Central memory CD4-positive, alpha-beta T cell (primary cell): ENCODE data around the gene SLC16A9.
"Not testable (repeated sequence)": the region's sequence is repeated elsewhere in the genome, so short reads cannot be mapped to it uniquely, and the experiment has no call there.

Experiments used
- DNase-seq: peaks from one replicate; pipeline ENCODE4 v3.0.0; 2022
- total RNA-seq, 3 experiments: gene quantifications; one replicate each; lab custom pipeline; 2026; lab: John Stamatoyannopoulos, UW

The SLC16A9 gene
- total RNA-seq = 0 to 1.4 (median 0) reads per million in 3 experiments

DNA sequence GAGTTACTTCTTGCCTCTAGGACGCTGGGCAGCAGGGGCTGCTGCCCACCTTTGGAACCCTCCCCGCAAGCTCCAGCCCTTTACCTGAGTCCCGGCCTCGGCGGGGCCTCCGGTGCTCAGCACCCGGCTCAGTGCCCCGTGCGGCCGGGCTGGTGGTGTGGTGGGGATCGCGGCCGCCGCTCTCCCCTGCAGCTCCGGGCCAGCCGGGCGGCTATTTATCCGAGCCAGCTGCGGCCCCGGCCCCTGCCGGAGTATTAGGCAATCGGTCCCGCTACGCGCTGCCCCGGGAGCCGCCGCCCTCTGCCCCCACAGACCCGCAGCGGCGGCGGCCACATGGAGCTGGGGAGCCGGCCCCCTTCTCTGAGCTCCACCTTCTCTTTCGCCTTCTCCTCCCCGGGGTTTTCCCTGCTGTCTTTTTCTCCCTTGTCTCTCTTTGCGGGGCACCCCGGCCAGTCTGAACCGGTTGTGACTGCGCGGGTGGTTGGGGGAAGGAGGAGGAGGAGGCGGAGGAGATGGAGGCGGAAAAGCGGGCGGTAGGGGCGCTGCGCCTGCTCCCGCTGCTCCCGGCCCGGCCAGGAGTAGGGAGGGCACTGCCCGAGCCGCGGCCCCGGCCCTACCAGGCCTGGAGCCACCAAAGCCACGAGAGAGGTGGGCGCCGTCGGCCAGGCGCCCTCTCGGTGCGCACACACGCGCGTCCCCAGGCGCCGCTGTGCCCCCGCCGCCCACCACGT lies at the start of gene SLC16A9:
Gene SLC16A9, minus strand, starts transcription at position 456 of the 731 bp plus-strand sequence. CDS start 25,559 bp downstream, outside the sequence.
- no peak for DNase-seq

GRCh38 chr10:59757966-59758365 lies 48.3 kb upstream of the SLC16A9 start:
- DNase-seq = no peak

DNA sequence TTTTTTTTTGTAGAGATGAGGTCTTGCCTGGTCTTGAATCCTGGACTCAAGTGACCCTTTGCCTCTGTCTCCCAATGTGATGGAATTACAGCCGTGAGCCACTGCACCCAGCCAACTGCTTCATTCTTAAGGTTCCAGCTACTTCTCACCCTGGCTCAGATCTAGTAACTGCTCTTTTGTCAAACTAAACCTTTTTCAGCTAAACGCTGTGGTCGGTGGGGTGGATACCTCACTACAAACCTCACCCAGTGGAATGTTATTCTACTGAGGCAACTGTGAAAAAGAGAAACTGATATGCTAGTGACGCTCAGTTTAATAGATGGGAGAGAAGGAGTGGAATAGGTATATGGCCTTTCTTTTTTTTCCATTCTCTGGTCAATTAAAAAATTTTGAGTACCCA lies 45.3 kb upstream of the SLC16A9 start:
- no peak for DNase-seq

GRCh38 chr10:59753267-59753666 lies 43.6 kb upstream of the SLC16A9 start, which contains the start of gene MRLN:
MRLN (minus strand) TSS chr10:59753455.
- DNase-seq = no peak

DNA sequence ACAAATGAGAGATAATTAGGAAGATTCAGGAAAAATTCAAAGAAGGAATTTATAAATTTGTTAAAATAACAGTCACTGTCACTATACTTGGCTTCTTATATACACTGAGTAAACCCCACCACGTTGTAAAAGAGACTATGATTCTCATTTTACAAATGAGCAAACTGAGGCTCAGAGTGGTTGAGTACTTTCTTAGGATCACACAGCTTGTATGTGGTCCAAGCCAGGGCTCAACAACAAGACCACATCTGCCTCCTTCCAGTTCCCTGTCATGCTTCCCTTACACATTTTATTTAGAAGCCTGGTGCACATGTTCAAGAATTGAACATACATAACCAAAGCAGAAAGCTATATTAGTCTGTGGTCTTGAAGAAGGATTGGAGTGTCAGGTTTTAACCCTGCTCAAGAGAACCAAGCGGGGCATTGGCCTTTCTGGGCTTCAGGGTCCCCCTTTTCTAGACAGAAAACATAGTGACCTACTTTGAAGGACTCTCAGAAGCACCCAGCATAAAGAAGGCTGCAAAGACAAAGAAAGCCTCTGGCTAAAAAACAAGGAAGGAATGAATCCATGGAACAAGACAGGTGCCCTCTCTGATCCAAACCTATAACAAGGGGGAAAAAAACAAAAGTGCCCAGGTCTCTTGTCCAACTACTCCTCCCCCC lies 42.8 kb upstream of the SLC16A9 start:
- no peak for DNase-seq

GRCh38 chr10:59750155-59750945 lies 40.7 kb upstream of the SLC16A9 start:
- no peak for DNase-seq

DNA sequence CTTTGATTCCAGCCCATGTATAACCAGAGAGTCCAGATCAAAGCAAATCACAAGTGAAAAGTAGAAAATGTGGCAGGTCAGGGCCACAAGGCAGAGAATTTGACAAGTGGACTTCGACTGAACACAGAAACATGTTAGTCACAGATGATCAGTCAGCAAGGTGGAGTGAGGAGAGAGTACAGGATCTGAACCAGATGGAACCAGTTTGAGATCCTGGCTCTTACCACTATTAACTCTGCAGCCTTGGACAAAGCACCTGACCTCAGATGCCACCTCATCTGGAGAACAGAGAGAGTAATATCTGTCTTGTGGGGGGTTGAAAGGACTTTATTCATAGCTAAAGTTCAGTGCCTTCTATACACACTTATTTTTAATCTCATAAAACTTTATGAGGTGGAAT lies 39.2 kb upstream of the SLC16A9 start:
- DNase-seq = no peak

GRCh38 chr10:59745163-59745650 lies 35.6 kb upstream of the SLC16A9 start:
- DNase-seq = no peak

- not testable (repeated sequence) for DNase-seq
These were observed 35.1 kb upstream of the SLC16A9 start for GRCh38 chr10:59744762-59745161.

DNA sequence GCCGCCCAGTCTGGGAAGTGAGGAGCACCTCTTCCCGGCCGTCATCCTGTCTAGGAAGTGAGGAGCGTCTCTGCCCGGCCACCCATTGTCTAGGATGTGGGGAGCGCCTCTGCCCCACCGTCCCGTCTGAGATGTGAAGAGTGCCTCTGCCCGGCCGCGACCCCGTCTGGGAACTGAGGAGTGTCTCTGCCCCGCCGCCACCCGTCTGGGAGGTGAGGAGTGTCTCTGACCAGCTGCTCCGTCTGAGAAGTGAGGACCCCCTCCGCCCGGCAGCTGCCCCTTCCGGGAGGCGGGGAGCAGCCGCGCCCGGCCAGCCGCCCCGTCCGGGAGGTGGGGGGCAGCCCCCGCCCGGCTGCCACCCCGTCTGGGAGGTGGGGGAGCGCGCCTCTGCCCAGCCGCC lies 34.5 kb upstream of the SLC16A9 start:
- DNase-seq = not testable (repeated sequence)

DNA sequence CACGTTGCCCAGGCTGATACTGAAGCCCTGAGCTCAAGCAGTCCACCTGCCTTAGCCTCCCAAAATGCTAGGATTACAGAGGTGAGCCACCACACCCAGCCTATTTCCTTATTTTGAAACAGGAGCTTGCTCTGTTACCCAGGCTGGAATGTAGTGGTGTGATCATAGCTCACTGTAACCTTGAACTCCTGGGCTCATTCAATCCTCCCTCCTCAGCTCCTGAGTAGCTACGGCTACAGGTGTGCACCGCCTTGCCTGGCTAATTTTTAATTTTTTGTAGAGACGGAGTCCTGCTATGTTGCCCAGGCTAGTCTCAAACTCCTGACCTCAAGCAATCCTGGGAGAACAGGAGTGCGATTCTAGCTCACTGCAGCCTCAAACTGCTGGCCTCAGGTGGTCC lies 31.9 kb upstream of the SLC16A9 start:
- DNase-seq = no peak

DNA sequence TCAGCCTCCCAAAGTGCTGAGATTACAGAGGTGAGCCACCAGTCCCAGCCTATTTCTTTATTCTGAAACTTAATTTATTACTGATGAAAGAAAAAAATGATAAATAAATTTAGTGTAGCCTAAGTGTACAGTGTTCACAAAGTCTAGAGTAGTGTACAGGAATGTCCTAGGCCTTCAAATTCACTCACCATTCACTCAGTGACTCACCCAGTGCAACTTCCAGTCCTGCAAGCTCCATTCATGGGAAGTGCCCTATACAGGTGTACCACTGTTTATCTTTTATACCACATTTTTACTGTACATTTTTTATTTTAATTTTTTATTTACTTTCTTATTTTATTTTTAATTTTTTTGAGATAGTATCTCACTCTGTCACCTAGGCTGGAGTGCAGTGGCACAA lies 31.4 kb upstream of the SLC16A9 start:
- no peak for DNase-seq

GRCh38 chr10:59736749-59737148 lies 27.1 kb upstream of the SLC16A9 start:
- no peak for DNase-seq

DNA sequence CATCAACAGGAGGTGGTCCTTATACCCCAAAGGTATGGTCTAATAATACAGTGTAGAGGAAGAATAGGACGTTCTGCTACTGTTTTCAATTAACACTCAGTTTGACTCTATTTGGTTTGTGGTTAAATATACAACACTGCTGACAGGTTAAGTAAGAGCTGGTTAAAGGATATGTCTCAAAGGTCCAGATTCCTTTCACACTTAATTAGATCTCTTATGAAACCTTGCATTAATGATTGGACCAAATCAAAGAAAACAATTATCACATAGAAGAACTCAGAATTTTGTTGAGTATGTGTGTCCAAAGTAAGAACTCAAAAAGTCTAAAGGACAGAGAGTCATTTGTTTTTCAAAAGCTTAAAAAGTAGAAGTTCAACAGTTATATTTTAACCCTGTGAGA lies 25.6 kb upstream of the SLC16A9 start:
- DNase-seq = no peak

GRCh38 chr10:59734014-59734462 lies 24.4 kb upstream of the SLC16A9 start:
- no peak for DNase-seq

DNA sequence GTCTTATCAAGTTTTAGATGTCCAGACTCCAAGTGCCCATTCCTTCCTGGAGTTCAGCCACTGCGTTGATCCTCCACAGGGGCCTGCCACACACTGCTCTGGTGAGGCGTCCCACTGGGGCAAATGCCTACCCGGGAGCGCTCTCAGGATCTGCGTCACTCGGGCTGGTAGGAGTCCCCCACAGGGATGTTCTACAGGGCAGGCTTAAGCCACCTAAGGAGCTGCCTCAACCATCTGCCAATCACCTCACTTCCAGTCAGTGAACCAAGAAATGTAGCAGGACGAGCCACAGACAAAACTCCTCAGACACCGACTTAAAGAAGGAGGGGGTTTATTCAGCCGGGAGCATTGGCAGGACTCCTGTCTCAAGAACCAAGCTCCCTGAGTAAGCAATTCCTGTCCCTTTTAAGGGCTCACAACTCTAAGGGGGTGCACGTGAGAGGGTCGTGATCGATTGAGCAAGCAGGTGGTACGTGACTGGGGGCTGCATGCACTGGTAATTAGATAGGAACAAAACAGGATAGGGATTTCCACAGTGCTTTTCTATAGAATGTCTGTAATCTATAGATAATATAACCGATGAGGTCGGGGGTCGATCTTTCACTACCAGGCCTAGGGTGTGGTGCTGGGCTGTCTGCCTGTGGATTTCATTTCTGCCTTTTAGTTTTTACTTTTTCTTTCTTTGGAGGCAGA lies 23.8 kb upstream of the SLC16A9 start:
- not testable (repeated sequence) for DNase-seq

DNA sequence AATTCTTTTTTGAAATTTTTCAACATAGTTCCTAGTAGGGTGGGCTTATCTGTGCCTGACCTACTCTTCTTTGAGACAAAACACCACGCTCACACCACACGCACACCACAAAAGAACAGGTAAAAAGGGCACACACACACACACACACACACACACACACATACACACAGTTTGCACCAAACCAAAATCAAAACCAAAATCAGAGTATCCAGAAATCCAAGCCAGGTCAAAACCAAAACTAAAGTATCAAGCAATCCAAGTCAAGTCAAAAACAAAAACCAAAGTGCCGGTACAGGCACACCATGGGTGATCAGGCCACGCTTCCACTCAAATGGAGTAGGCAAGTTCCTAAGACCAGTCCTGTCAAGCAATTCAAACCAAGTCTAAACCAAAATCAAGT lies 23.2 kb upstream of the SLC16A9 start:
- DNase-seq = not testable (repeated sequence)

DNA sequence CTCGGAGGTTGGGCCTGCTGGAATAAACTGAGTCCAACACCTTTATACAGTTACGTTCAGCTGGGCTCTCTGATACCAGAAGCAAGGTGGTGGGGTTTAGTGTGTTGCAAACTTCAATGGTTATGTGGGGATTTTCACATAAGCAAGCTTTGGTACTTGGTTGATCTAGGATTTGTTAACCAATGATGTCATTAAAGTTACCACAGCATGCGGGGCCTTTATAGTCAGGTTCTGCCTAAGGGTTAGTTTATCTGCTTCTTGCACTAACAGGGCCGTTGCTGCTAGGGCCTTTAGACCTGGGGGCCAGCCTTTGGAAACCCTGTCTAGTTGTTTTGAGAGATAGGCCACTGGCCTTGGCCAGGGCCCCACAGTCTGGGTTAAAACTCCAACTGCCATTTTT lies 19.5 kb upstream of the SLC16A9 start:
- not testable (repeated sequence) for DNase-seq

DNA sequence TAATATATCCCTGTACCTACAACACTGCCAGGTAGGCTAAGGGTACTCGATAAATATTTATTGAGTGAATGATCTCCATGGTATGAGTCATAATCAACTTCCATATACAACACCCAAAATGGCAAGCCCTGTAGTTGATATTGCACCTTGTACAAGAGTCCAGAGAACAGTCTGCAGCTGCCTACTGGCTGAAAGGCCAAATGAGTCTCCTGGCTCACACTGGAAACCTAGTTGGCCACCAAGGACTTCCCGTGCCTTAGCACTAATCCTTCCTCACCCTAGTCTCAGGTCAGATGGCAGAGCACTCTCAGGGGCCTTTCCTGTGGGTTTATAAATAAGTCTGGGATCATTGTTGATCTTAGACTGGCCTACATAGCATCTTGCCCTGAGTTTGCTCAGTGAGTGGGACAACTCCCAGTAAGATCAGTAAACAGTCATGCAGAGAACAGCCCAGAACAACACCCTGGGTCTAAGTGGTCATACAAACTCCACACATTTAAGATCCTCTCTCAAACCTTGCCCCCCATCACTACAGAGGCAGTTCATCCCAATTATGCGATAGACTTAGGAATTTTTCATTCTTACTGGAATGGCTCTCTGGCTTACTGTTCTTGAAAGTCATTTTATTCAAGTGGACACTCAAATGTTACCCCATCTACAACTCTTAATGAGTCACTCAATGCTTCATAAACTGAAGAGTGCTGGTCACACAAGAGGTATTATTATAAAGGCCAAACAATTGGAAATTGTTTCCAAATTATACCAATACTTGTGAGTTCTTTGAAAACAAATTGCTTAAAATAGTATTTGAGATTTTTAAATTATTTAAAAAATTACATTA lies 14.7 kb upstream of the SLC16A9 start:
- no peak for DNase-seq

DNA sequence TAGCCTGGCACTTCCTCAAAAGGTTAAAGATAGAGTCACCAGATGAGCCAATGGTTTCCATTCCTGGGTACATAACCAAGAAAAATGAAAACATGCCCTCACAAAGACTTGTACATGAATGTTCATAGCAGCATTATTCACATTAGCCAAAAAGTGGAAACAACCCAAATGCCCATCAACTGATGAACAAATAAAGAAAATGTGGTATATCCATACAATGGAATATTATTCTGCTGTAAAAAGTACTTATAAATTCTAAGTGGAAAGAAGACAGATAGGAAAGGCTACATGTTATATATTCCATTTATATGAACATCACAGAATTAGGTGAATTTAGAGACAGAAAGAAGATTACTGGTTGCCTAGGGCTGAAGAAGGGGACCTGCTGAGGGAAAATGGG lies 10.7 kb upstream of the SLC16A9 start:
- DNase-seq = no peak

DNA sequence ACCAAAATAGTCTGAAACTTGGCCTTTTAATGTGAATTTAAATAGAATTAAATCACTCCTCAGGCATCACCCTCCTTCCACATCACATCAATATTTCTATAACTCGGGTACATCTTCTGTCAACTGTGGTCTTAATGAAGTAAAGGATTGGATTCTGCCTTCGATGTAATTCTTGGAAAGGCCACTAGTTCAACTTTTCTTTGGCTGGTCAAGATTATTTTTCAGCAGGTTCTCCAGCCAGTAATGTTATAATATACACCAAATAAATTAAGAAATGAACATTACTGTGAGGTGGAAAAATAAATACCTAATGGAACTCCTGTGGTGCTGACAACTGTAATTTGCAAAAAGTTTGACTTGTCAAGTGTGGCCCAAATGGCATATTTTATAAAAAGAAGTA lies 9.7 kb upstream of the SLC16A9 start:
- no peak for DNase-seq

DNA sequence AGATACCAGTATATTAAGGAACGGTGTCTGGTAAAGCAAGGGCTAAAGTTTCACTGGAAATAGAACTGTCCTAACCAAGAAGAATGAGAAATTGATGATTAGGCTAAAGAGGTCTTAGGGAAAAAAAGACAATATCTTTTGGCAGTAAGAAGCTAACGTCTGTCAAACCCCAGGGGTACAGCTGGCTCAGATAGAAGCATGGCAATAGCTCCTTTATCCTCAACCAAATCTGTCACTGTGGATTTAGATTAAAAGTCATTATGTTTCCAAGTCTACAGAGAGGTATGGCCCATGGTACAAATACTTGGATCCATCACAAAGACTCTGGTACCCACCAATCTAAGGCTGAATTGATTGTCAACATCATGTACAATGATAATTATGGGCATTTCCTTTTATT lies 8.6 kb upstream of the SLC16A9 start:
- no peak for DNase-seq
